IMR-90 (cell line): ENCODE results near the gene AGAP2. TPM values are rescaled to one million over a fixed set of nuclear protein-coding genes. Genes with fewer than 3 reads are reported as not detected.

Experiments used
- ATAC-seq: fragments of 200-7000 bp; cut with Tn5 transposase; 2 replicates; pipeline ENCODE4 v1.9.1; 2020; ENCODE audit warnings: low read depth, mild to moderate bottlenecking, moderate library complexity
- BruUV-seq: library from RNA; stranded (reverse); fragments of 400-500 nt; replicated peaks from 2 replicates; lab custom pipeline; 2021; lab: Mats Ljungman, UMichigan
- CTCF ChIA-PET: fragments of 300-600 bp; formaldehyde crosslinking; extraction: SDS; loops from one replicate; lab custom pipeline; 2021; ENCODE audit warnings: antibody characterized with exemption; lab: Yijun Ruan, JAX
- POLR2A ChIA-PET: fragments of 300-600 bp; sonication (Branson Sonifier 250); formaldehyde crosslinking; loops from one replicate; lab custom pipeline; 2022; ENCODE audit warnings: antibody characterized with exemption; ENCODE audit not compliant: unreplicated experiment; lab: Charles Lee
- DNase-seq: peaks from one replicate; pipeline ENCODE4 v3.0.0; 2013
- H2AFZ ChIP-seq: replicated peaks from 2 replicates; pipeline ENCODE3; 2013; ENCODE audit warnings: low read length, mild to moderate bottlenecking; ENCODE audit not compliant: poor library complexity
- H2AK5ac ChIP-seq: 2 replicates; pipeline ENCODE4 v1.6.1; 2013; ENCODE audit warnings: low read depth, low read length, inconsistent platforms
- H2AK9ac ChIP-seq: replicated peaks from 2 replicates; pipeline ENCODE3; 2013; ENCODE audit warnings: mild to moderate bottlenecking, low read depth, low read length, moderate library complexity; ENCODE audit not compliant: poor library complexity
- H2BK120ac ChIP-seq: 2 replicates; pipeline ENCODE4 v1.6.1; 2013; ENCODE audit warnings: low read depth, low read length, inconsistent platforms
- H2BK15ac ChIP-seq: 3 replicates; pipeline ENCODE4 v1.6.1; 2013; ENCODE audit warnings: low read depth, low read length, inconsistent platforms
- H2BK20ac ChIP-seq: 2 replicates; pipeline ENCODE4 v1.6.1; 2013; ENCODE audit warnings: low read depth, mild to moderate bottlenecking, inconsistent platforms, low read length, moderate library complexity
- H2BK5ac ChIP-seq: 2 replicates; pipeline ENCODE4 v1.6.1; 2013; ENCODE audit warnings: mild to moderate bottlenecking, low read depth, low read length, inconsistent platforms; ENCODE audit not compliant: poor library complexity, severe bottlenecking
- H3K14ac ChIP-seq: replicated peaks from 2 replicates; pipeline ENCODE4 v1.6.1; 2013; ENCODE audit warnings: low read depth, low read length, inconsistent platforms
- H3K18ac ChIP-seq: 2 replicates; pipeline ENCODE4 v1.6.1; 2013; ENCODE audit warnings: low read depth, low read length, control low read depth
- H3K23ac ChIP-seq: 2 replicates; pipeline ENCODE4 v1.6.1; 2013; ENCODE audit warnings: low read depth, low read length, inconsistent platforms
- H3K27ac ChIP-seq: 2 replicates; pipeline ENCODE4 v1.5.1; 2013; ENCODE audit warnings: mild to moderate bottlenecking, control low read depth, low read length; ENCODE audit not compliant: insufficient read depth
- H3K27me3 ChIP-seq: 2 replicates; pipeline ENCODE4 v1.6.1; 2013; ENCODE audit warnings: low read length; ENCODE audit not compliant: control insufficient read depth, insufficient read depth
- H3K36me3 ChIP-seq: 2 replicates; pipeline ENCODE4 v1.6.1; 2013; ENCODE audit warnings: low read length, mixed read lengths; ENCODE audit not compliant: control insufficient read depth, insufficient read depth
- H3K4ac ChIP-seq: 2 replicates; pipeline ENCODE4 v1.6.1; 2013; ENCODE audit warnings: low read depth, low read length, inconsistent platforms
- H3K4me1 ChIP-seq: 2 replicates; pipeline ENCODE4 v1.6.1; 2013; ENCODE audit warnings: low read length, mixed read lengths; ENCODE audit not compliant: control insufficient read depth, insufficient read depth
- H3K4me2 ChIP-seq: 2 replicates; pipeline ENCODE4 v1.6.1; 2013; ENCODE audit warnings: low read depth, mild to moderate bottlenecking, control low read depth, low read length, moderate library complexity
- H3K4me3 ChIP-seq: 2 replicates; pipeline ENCODE4 v1.5.1; 2013; ENCODE audit warnings: low read depth, mild to moderate bottlenecking, control low read depth, low read length, moderate library complexity; ENCODE audit not compliant: insufficient read depth
- H3K56ac ChIP-seq: 2 replicates; pipeline ENCODE4 v1.6.1; 2013; ENCODE audit warnings: low read length, inconsistent platforms; ENCODE audit not compliant: insufficient read depth; ENCODE audit errors: extremely low read depth
- H3K79me1 ChIP-seq, 2 experiments: 2 replicates each; pipeline ENCODE4 v1.6.1; 2013; ENCODE audit warnings: low read length in 2 of 2, inconsistent platforms in 1 of 2, low read depth in 1 of 2
- H3K9ac ChIP-seq: 2 replicates; pipeline ENCODE4 v1.6.1; 2013; ENCODE audit warnings: low read depth, low read length, control low read depth
- H3K9me1 ChIP-seq: 2 replicates; pipeline ENCODE4 v1.6.1; 2013; ENCODE audit warnings: low read length, inconsistent platforms; ENCODE audit not compliant: insufficient read depth
- H3K9me3 ChIP-seq: 2 replicates; pipeline ENCODE4 v1.6.1; 2013; ENCODE audit warnings: low read length; ENCODE audit not compliant: control insufficient read depth, insufficient read depth
- H4K20me1 ChIP-seq: 2 replicates; pipeline ENCODE4 v1.6.1; 2013; ENCODE audit warnings: low read length, inconsistent platforms; ENCODE audit not compliant: insufficient read depth
- H4K5ac ChIP-seq: 2 replicates; pipeline ENCODE4 v1.6.1; 2013; ENCODE audit warnings: mild to moderate bottlenecking, low read depth, low read length, control low read depth
- H4K8ac ChIP-seq, 2 experiments: 2 replicates each; pipeline ENCODE4 v1.6.1; 2013; ENCODE audit warnings: low read depth in 2 of 2, low read length in 2 of 2, control low read depth in 1 of 2, inconsistent platforms in 1 of 2
- H4K91ac ChIP-seq: 2 replicates; pipeline ENCODE4 v1.6.1; 2013; ENCODE audit warnings: low read depth, low read length, inconsistent platforms; ENCODE audit not compliant: insufficient read depth
- CEBPB ChIP-seq: IDR thresholded peaks from 2 replicates; pipeline ENCODE4 v1.6.1; 2012; ENCODE audit warnings: low read depth, low read length, improper control_type of control experiment
- CHD1 ChIP-seq: IDR thresholded peaks from 2 replicates; pipeline ENCODE4 v1.6.1; 2012; ENCODE audit warnings: low read depth, low read length, improper control_type of control experiment
- CTCF ChIP-seq: conservative IDR thresholded peaks from 2 replicates; pipeline ENCODE4 v1.5.1; 2012; ENCODE audit warnings: mild to moderate bottlenecking, low read depth, low read length, improper control_type of control experiment
- FOS ChIP-seq: fragments of 150-350 bp; IDR thresholded peaks from 2 replicates; pipeline ENCODE4 v1.6.1; 2016; ENCODE audit warnings: low read depth, low read length
- MAFK ChIP-seq: IDR thresholded peaks from 2 replicates; pipeline ENCODE4 v1.6.1; 2012; ENCODE audit warnings: low read depth, low read length, improper control_type of control experiment
- MAZ ChIP-seq: IDR thresholded peaks from 2 replicates; pipeline ENCODE4 v1.6.1; 2012; ENCODE audit warnings: low read depth, mild to moderate bottlenecking, low read length, improper control_type of control experiment, moderate library complexity, borderline replicate concordance
- MXI1 ChIP-seq: IDR thresholded peaks from 2 replicates; pipeline ENCODE4 v1.6.1; 2012; ENCODE audit warnings: low read depth, mild to moderate bottlenecking, low read length, moderate library complexity, borderline replicate concordance
- NFE2L2 ChIP-seq: fragments of 150-350 bp; IDR thresholded peaks from 2 replicates; pipeline ENCODE4 v1.6.1; 2016; ENCODE audit warnings: low read depth, mild to moderate bottlenecking, low read length
- POLR2A ChIP-seq: IDR thresholded peaks from 2 replicates; pipeline ENCODE4 v1.6.1; 2012; ENCODE audit warnings: mild to moderate bottlenecking, low read depth, low read length
- RAD21 ChIP-seq: IDR thresholded peaks from 2 replicates; pipeline ENCODE4 v1.6.1; 2012; ENCODE audit warnings: low read length, improper control_type of control experiment
- RCOR1 ChIP-seq: IDR thresholded peaks from 2 replicates; pipeline ENCODE4 v1.6.1; 2012; ENCODE audit warnings: mild to moderate bottlenecking, low read length, improper control_type of control experiment; ENCODE audit not compliant: insufficient replicate concordance
- RFX5 ChIP-seq: IDR thresholded peaks from 2 replicates; pipeline ENCODE4 v1.8.0; 2012; ENCODE audit warnings: low read depth, mild to moderate bottlenecking, low read length, moderate library complexity
- USF2 ChIP-seq: fragments of 150-350 bp; IDR thresholded peaks from 2 replicates; pipeline ENCODE4 v1.6.1; 2017; ENCODE audit warnings: mild to moderate bottlenecking, antibody characterized with exemption, low read length, low read depth
- WGBS, 2 experiments: methylation state at CpG; one replicate each; pipeline versions ENCODE4 v1.1.5 to v1.1.7; 2013; ENCODE audit warnings: missing lambda C conversion rate in 2 of 2; ENCODE audit not compliant: insufficient read length in 1 of 2; ENCODE audit errors: extremely low coverage in 2 of 2; 5-methylcytosine and 5-hydroxymethylcytosine counted together
- dilution Hi-C: fragments of 300-500 bp; cut with HindIII; formaldehyde crosslinking; loops from one replicate; pipeline ENCODE4 v1.14.3; 2018; ENCODE audit warnings: low sequenced_read_pairs; ENCODE audit not compliant: unreplicated experiment
- in situ Hi-C: fragments of 300-500 bp; cut with MboI; formaldehyde crosslinking; loops from 3 replicates; pipeline ENCODE4 v1.14.3; 2019; ENCODE audit warnings: low sequenced_read_pairs, inconsistent platforms, mixed read lengths
- intact Hi-C: fragments of 100-400 bp; cut with micrococcal nuclease; formaldehyde crosslinking; loops from 2 replicates; pipeline ENCODE4 v1.10.0; 2022
- polyA plus RNA-seq, 3 experiments: library from polyadenylated mRNA; depleted of rRNA; stranded (reverse); fragments of >200 nt; gene quantifications; 2 replicates each; pipeline ENCODE4 v1.2.3, GENCODE V29; 2012; ENCODE audit warnings: low replicate concordance in 1 of 3
- total RNA-seq: library from RNA; depleted of rRNA; stranded (reverse); fragments of >200 nt; gene quantifications from 2 replicates; pipeline ENCODE4 v1.2.3, GENCODE V29; 2012
- TF ChIP-seq, protein P1 (sequence below): fragments of 150-350 bp; IDR thresholded peaks from 2 replicates; pipeline ENCODE4 v1.6.1; 2016; ENCODE audit warnings: low read depth, mild to moderate bottlenecking, low read length, moderate library complexity, borderline replicate concordance

AGAP2 gene
- total and polyA plus RNA-seq, 2 of the 4 experiments (the other 2 are of a cell fraction): 0.03 to 0.18 TPM

- ChIA-PET CTCF (interaction anchor here (1.9 kb wide), 1 partner anchor 9 kb away, joined by 6 read pairs; no protein-coding TSS in a partner anchor), POLR2A (interaction anchor here (1.0 to 1.1 kb wide), 2 partner anchors 19 to 27 kb away, joined by 4 to 5 read pairs; partner anchors contain the start of genes EEF1AKMT3 and METTL1)
- Histone ChIP-seq H3K9me1 (peaks cover 6% of the 10 kb centered on the region), H2AFZ (peak within 1 kb of the TSS; percentile 96), H3K27ac (peak within 1 kb of the TSS; percentile 93), H3K9me3 (no peaks in the 10 kb centered on the region), H2BK15ac (peak within 1 kb of the TSS; percentile 9; the same call in 1 of the 3 replicates), H2BK120ac (peak within 1 kb of the TSS; percentile 83), H3K23ac (peak within 1 kb of the TSS; percentile 98), H3K4me1 (peaks cover 3% of the 10 kb centered on the region), H3K9ac (peak within 1 kb of the TSS; percentile 90), H3K4me2 (peak within 1 kb of the TSS; percentile 94), H4K20me1 (no peaks in the 10 kb centered on the region), H2AK9ac (peak within 1 kb of the TSS; percentile 99), H4K91ac (peak within 1 kb of the TSS; percentile 96), H3K79me1 (peaks cover 13 to 36% of the 10 kb centered on the region in 2 experiments; a peak in 3 of 4 replicates), H4K5ac (peak within 1 kb of the TSS; percentile 91), H2AK5ac (peak within 1 kb of the TSS; percentile 98), H2BK5ac (peak within 1 kb of the TSS; percentile 92), H3K18ac (peak within 1 kb of the TSS; percentile 89), H3K27me3 (peaks cover 22% of the 10 kb centered on the region), H3K4ac (peak within 1 kb of the TSS; percentile 100), H4K8ac (peak within 1 kb of the TSS; percentile 74 to 100), H2BK20ac (peak within 1 kb of the TSS; percentile 28; the same call in 1 of the 2 replicates), H3K36me3 (peaks cover 14% of the 10 kb centered on the region), H3K4me3 (peak within 1 kb of the TSS; percentile 69), H3K56ac (peak within 1 kb of the TSS; percentile 97), H3K14ac (peak within 1 kb of the TSS; percentile 100)
- WGBS, 2 experiments: 0% methylated on average over 12 of the region's 29 CpGs; no CpG with 5 or more reads in 1 of the 2 experiments
- DNase-seq: peak; percentile 99
- BruUV-seq: no TSS peak
- in situ Hi-C loops (no loop called here), dilution Hi-C loops (no loop called here), intact Hi-C loops (no loop called here)
- ATAC-seq: peak; percentile 95
- TF ChIP-seq MAFK (no peak), FOS (no peak), RCOR1 (no peak), CHD1 (peak; percentile 81; the same call in 1 of the 2 replicates), MAZ (peak; percentile 43; the same call in 1 of the 2 replicates), POLR2A (peak; percentile 81; the same call in 1 of the 2 replicates), MXI1 (no peak), CEBPB (peak; percentile 86), RAD21 (no peak), RFX5 (peak; percentile 44; the same call in 1 of the 2 replicates), NFE2L2 (no peak), USF2 (no peak), CTCF (no peak)
- TF ChIP-seq, protein P1, sequence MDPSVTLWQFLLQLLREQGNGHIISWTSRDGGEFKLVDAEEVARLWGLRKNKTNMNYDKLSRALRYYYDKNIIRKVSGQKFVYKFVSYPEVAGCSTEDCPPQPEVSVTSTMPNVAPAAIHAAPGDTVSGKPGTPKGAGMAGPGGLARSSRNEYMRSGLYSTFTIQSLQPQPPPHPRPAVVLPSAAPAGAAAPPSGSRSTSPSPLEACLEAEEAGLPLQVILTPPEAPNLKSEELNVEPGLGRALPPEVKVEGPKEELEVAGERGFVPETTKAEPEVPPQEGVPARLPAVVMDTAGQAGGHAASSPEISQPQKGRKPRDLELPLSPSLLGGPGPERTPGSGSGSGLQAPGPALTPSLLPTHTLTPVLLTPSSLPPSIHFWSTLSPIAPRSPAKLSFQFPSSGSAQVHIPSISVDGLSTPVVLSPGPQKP: no peak
These were observed 6.4 kb upstream of the AGAP2 start, which contains the start of gene TSPAN31 for GRCh38 chr12:57744777-57745484. TSPAN31 (plus strand) TSS chr12:57745039; CDS start chr12:57745155, 116 bp downstream.
